Activated T-helper 1 cell treated with Interleukin-2 at 50 U/mL for 16 hours (primary cell): ENCODE results near the gene MAP3K7CL.

Source experiments
- DNase-seq: peaks from one replicate; pipeline ENCODE4 v3.0.0-alpha.2; 2020; ENCODE audit warnings: low read depth

Gene MAP3K7CL

GRCh38 chr21:29130270-29130969 is at the start of gene MAP3K7CL:
Gene MAP3K7CL (plus strand): TSS chr21:29130644. CDS start chr21:29133345, 2,701 bp downstream.
- no peak for DNase-seq

- no peak for DNase-seq
These were observed 48.2 kb upstream of the MAP3K7CL start for GRCh38 chr21:29082046-29082815.

GRCh38 chr21:29083306-29083705 is 47.1 kb upstream of the MAP3K7CL start:
- DNase-seq, result no peak

DNA sequence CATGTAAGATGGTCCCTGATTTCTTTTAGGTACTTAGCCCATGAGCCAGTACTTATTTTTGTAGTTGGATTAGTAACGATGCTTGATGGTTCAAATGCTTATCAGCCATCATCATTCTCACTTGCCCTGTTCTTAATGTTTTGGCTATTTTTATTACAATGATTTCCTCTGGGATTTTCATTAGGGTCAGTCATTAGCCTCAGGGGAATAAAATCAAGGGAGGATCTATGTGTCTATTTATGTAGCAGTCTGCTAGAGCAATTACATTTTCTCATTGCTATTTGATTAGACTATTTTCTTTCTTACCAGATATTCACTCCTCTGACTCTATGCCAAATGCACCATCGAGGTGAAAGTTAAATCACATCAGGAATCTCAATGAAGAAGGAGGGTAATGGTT is 46.1 kb upstream of the MAP3K7CL start:
- DNase-seq, result no peak

GRCh38 chr21:29085106-29085752 is 45.2 kb upstream of the MAP3K7CL start:
- DNase-seq, result no peak

DNA sequence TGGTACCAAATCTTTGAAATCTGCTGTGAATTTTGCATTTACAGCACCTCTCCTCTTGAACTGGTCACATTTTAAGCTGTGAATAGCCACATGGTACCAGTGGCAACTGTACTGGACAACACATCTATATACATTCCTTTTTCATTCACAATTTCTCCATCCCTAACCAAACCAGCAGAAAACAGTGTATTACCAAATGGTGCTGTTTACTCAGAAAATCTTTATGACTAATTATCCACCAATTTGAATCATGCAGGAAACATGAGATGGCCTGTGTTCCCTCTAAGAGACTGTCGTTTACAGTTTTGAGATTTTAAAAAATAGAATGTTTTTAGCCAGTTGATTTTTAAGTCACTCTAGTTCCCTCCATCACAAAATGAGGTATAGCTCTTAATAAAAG is 39.4 kb upstream of the MAP3K7CL start:
- DNase-seq, result no peak

- no peak for DNase-seq
These were observed 38.1 kb upstream of the MAP3K7CL start for GRCh38 chr21:29092102-29092959.

DNA sequence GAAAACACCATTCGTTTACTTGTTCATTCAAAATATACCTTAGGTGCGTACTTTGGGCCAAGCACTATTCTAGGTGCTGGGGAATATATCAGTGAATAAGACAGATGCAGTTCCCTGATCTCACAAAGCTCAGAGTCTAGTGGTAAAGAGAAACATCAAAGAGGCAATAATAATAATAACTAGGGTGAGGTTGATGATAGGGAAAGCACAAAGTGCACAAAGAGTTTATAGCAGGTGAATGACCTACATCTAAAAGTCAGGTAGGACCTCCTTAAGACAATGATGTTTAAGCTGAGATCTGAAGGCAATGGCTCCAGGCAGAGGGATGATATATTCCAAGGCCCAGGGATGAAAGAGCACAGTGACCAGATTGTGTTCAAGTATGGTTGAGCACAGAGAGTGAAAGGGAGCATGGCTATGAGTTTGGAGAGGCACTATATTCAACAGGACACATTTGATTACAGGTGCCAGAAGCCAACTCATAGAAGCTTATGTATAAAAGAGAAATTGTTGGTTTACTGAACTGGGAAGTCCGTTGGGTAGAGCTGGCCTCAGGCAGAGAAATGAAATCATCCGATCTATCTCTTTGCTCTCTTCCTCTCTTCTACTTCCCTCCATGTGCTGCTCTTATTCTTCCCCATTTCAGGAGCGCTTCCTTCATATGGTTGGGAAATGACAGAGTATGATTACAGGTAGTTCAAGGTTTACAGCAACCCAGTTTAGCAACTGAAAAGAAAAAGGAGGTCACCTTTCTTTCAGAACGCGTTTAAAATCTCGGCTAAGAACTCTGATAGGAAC is 34.0 kb upstream of the MAP3K7CL start:
- no peak for DNase-seq

DNA sequence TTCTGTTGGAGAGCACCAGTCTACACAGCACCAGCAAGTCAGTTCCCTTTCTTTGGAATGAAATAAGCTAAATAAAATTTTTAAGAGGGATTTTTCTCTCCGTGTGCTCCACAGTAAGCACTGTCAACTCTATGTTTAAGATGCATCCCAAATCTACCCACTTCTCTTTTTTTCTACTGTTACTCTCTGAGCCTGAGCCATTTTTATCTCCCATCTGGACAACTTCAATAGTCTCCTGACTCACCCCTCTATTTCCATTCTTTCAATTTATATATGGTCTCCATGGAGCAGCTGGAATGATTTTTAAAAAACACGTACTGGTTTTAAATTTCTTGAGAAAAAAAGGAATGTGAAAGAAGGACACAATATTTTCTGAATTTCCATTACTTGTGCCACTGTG is 32.3 kb upstream of the MAP3K7CL start:
- DNase-seq, result no peak

DNA sequence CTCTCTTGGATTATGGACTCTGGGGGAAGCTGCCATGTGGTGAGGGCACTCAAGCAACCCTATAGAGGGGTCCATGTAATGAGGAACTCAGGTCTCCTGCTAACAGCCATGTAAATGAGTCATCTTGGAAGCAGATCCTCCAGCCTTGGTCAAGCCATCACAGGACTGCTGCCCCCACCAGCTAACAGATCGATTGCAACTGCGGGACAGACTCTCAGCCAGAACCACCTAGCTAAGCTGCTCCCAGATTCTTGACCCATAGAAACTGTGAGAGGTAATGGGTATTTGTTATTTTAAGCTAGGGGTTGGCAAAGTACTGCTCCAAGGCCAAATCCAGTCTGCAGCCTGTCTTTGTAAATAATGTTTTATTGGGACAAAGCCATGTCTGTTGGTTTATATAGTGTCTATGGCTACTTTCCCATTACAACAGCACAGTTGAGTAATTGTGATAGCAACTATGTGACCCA is 27.6 kb upstream of the MAP3K7CL start:
- no peak for DNase-seq

DNA sequence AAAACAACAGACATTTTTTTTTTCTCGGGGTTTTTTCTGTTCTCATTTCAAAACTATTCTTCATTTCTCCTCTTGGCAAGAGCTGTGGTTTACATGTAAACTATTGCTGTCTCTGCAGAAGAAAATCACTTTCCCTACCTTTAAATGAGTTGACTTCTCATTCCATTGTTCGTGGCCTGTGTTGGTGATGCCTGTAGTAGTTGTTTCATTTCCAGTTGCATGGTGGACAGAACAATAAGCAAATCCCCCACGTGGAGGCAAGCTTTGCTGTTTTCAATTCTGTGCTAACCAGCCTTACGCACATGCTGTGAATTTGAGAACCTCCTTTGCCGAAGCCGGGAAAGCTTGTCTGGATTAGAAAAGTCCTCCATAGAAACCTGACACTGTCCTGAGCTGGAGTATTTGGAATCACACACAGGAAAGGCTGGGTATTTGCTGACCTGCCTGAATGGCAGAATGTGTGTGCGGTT is 26.2 kb upstream of the MAP3K7CL start:
- DNase-seq, result no peak

DNA sequence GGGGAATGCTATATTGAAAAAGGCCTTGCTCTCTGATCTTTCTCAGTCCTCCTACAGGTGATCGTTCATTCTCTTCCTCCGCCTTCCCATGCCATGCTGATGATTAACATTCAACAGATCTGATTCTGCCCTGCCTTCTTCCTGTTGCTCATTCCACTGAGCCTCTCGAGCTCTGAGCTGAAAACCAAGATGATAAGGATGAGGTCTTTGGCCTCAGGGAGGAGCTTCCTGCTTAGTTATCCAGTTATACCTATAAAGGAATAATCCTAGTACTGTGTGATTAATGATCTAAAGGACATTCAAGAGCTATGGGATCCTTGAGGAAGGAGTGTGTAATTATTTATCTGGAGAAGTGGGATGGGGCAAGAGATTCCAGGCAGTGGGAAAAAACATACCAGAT is 25.2 kb upstream of the MAP3K7CL start:
- DNase-seq, result no peak

GRCh38 chr21:29114765-29115500 is 15.5 kb upstream of the MAP3K7CL start:
- no peak for DNase-seq

GRCh38 chr21:29115899-29116298 is 14.5 kb upstream of the MAP3K7CL start:
- DNase-seq, result no peak

DNA sequence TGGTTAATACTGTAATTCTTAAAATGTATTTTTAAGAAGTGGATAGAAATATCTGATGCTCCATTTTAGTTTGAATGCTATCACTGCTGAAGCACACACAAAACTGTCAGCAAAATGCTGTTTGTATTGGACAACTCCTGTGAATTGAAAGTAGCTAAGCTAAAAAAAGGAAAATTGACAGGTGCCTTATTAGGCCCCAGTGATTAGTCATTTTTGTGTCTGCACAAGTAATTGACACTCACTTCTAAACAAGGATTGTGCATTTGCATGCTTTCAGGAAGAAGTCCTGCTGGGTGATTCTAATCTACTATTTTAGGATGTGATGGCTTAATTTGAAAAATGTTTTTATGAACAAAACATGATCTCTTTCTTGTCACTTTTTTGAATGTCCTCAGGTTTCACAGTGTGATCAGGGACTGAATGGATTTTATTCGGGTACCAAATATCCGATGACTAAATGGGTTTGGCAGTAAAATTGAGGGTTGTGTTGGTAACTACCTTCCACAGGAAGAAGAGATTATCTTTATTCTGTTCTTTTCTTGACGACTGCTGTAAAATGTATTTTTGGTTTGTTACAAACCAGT is 13.0 kb upstream of the MAP3K7CL start:
- no peak for DNase-seq

GRCh38 chr21:29121759-29122158 is 8.7 kb upstream of the MAP3K7CL start:
- DNase-seq, result no peak

DNA sequence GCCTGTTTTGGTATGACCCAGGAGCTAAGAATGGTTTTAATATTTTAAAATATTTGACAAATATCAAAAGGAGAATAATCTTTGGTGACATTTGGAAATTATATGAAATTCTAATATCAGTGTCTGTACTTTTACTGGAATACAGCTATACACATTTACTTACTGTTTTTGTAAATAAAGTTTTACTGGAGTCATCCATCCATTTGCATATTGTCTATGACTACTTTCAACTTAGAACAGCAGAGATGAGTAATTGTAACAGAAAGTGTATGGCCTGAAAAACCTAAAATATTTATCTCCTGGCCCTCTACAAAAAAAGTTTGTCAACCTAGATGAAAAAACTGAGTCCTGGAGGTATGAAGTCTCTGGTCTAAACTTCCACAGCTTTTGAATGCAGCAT is 5.8 kb upstream of the MAP3K7CL start:
- DNase-seq, result no peak

DNA sequence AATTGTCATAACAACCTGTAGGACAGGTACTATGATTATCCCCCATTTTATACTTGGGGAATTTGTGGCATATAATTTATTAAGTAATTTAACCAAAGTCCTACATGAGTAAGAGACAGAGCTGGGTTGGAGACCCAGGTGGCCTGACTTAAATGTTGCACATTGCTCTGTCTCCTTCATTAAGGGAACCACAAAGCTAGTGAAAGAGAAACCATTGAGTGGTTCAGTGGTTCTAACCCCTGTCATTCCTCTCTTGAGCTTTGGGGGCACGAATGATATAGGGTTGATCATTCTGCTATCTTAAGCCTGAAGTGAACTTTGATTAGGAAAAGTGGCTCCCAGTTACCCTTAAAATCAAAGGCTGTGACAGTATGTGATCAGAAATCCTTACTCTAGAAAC is 5.3 kb upstream of the MAP3K7CL start:
- DNase-seq, result no peak

- no peak for DNase-seq
These were observed 4.5 kb upstream of the MAP3K7CL start for GRCh38 chr21:29125979-29126378.

DNA sequence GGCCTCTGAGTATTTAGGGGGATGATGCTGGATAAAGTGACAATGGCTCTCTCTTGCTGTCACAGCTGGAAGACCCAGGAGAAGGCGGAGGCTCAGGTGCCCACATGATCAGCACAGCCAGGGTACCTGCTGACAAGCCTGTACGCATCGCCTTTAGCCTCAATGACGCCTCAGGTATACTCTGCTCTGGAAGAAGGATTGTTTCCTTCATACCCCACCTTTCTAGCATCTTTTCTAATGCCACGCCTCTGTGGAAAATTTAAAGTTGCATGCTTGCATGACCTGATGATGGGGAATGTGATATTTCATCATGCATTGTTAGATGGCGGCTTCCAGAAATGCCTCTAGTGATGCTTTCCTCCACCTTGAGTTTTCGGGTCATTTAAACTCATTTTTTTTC is 2.8 kb downstream of the MAP3K7CL start:
- no peak for DNase-seq
